ENCODE data around the gene INPP5D.

Gene INPP5D

DNA sequence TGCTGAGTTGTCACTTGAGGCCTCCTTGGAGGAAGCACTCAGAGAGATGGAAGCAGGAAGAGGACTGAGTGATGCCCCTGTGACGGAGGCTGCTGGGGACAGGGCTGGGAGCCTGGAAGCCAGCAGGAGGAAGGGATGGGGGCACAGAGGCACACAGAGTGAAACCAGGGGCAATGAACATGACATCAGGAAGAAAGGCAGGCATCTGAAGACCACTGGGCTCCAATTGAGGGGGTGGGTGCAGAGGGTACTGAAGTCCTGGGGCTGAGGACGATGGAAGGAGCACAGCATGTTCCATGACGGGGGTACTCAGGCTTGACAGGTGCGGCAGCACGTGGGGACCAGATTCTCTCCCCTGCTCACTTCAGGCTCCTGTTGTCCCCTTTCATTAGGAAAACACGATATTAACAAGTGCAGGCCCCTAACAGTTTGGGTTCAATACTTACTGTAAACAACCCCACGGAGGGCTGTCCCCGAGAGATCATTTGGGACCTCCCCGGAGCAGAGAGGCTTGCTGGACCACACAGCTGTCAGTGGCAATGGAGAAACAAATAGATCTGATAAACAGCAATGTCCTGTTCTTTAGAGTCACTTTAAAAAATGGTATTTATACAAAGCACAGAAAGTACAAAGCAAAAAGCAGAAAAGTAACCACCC lies 8.7 kb downstream of the INPP5D start:
- in situ Hi-C loops (cut with MboI; ENCODE audit: low sequenced_read_pairs), result no loop called here

DNA sequence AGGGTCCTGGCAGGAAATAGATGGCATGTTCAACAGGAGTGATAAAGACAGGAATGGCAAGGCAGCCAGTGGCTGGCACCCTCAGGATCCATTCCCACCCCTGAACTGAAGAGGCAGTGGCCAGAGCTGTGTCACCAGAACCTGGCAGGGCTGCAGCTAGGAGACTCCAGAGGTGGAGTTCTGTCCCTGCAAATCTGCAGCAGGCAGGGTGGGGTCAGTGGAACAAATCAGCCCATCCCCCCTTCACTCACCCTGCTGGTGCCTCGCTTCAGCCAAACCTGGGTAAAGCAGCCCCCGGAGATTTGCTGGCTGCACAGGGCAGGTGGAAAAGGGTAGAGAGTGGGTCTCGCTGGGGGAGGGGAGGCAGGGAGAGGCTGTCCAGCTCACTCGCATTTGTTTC lies 12.7 kb downstream of the INPP5D start:
- in situ Hi-C loops (cut with MboI; ENCODE audit: low sequenced_read_pairs), result no loop called here

DNA sequence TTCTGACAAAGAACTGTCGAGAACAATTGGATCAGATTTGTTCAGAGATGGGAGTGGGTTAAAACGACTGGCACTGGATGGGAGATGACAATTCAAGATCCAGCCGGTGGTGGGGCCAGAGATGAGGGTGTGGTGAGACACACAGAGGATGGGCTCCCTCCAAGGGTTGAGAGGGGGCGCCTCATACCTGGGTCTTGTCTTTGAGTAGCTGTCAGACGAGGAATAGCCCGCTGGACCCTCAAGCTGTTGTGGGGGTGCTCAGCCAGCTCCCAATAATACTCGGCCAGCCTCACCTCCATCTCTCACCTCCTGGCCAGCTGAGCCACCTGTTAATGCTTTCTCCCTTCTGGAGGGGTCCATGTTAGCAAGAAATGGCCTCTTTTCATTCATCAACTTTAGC lies 14.0 kb downstream of the INPP5D start:
- in situ Hi-C loops (cut with MboI; ENCODE audit: low sequenced_read_pairs), result no loop called here

DNA sequence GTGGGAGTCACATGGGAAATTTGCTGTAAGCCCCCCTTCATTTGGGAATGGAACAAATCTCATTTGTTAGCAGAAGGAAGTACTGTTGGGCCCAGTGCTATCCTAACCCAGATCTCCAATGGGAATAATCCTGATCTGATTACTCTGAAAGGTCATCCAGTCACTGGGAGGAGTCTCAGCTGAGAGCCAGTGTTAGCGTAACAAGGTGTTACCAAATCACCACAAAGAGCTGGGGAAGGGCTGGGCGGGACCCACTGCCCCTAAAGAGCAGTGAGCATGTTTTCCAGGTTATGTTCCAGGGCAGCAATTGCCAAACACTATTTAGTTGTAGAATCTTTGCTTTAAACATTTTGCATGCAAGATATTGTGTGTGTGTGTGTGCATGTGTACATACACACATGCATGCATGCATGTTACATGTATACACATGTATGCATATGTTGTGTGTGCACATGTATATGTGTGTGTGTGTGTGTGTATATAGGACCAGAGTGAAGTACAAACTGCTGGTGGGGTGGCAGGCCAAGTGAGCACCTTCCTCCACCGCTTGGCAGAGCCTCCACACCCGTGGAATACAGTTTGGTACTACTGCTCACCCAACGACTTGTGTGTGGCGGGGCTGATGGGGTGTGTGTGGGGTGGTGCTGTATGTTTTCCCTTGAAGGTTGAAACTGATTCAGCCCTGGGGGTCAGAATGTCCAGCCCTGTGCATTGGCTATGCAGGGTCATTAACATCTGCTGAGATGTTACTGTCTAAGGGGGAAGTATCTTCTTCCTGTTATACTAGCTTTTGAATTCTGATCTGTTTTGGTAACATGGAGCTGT lies 15.2 kb downstream of the INPP5D start:
- in situ Hi-C loops (cut with MboI; ENCODE audit: low sequenced_read_pairs), result no loop called here

DNA sequence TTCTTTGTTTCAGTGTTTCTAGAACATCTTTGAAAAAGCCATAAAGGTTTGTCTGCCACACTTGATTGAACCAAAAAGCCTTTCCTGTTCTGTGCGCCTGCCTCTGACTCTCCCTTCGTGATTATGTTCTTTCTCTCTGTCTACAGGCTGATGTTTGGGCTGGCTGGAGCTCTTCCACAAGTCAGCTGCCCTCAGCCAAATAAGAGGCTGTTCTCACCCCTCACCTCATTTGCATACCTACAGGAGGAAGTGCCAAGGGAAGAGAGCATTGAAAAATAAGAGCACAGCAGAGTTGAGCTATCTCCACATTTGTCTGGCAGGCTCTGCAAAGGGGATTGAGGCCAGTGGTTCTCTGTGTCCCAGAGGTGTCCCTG lies 15.8 kb downstream of the INPP5D start:
- in situ Hi-C loops (cut with MboI; ENCODE audit: low sequenced_read_pairs), result no loop called here

DNA sequence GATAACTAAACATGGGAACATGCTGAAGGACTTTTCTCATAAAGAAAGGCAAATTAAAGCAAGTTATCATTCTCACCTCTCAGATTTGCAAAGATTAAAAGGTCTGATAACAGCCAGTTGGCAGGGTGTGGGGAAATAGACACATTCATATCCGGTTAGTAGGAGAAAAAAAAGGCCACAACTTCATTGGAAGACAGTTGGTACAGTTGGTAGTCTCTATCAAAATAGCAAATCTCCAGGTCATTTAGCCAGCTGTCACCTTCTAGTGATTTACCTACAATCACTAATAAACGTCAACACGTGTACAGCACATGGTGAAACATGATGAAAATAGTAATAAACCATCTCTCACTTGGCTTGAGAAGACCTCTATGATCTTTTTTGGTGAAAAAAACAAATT lies 16.6 kb downstream of the INPP5D start:
- in situ Hi-C loops (cut with MboI; ENCODE audit: low sequenced_read_pairs), result no loop called here

DNA sequence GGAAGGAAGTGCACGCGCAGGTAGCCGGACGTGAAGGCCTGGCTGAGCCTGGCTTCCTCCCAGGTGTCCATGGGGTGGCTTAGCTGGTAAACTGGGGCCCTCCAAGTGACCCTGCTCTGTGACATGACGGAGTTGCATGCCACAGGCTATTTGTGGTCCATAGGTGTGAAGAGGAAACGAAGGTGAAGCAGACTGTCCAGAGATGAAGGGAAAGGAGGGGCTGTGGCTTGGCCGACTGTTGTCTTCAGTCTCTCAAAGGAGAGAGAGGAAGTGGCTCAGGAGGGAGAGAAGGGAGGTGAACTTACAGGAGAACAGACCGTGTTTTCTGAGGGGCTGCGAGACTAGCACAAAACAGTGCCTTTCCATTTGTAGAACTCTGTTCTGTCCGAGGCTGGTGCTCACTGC lies 19.3 kb downstream of the INPP5D start:
- in situ Hi-C loops (cut with MboI; ENCODE audit: low sequenced_read_pairs), result no loop called here

DNA sequence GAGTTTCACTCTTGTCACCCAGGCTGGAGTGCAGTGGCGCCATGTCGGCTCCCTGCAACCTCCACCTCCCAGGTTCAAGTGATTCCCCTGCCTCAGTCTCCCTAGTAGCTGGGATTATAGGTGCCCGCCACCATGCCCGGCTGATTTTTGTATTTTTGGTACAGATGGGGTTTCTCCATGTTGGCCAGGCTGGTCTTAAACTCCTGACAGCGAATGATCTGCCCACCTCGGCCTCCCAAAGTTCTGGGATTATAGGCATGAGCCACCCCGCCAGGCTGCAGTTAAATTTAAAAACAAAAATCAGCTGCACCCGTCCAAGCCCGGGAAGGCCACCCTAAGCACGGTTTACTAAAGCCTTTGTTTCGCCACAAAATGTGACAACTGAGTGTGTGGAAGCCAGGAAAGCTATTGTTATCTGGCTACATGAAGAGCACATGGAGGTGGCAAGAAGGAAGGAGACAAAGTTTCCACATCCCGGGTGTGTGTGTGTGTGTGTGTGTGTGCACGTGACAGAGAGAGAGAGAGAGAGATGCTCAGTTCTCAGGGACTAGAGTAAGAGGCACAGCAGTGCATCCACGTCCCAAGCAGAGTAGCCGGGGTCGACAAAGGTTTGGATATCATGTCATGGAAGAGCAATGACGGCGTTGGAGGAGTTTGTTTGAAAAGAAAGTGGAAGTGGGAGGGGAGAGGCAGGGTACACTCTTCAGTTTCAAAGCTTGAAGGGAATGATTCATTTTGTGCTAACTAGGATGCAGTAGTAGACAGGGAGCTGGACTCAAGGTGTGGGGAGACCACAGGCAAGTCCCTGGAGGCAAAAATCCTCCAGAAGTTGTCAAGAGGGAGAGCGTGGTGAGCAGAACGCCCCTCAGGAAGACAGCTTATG lies 20.1 kb downstream of the INPP5D start:
- in situ Hi-C loops (cut with MboI; ENCODE audit: low sequenced_read_pairs), result no loop called here

DNA sequence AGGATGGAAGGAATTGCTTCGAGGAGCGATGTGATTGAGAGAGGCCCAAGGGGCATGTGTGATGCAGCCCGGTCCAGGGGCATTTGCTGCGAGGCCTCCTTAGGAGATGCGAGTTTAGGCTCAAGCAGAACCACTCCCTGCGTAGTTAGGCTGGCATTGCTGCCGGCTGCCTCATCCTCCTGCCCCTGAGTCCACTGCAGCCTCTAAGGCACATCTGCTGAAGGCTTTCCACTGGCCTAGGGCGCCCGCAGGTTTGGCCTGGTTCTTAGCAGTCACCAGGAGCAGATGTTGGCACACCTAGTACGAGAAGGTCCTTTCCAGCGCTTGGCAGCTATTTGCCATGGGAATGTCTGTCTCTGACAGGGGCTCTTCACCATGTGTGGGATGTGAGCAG lies 20.7 kb downstream of the INPP5D start:
- in situ Hi-C loops (cut with MboI; ENCODE audit: low sequenced_read_pairs), result no loop called here

DNA sequence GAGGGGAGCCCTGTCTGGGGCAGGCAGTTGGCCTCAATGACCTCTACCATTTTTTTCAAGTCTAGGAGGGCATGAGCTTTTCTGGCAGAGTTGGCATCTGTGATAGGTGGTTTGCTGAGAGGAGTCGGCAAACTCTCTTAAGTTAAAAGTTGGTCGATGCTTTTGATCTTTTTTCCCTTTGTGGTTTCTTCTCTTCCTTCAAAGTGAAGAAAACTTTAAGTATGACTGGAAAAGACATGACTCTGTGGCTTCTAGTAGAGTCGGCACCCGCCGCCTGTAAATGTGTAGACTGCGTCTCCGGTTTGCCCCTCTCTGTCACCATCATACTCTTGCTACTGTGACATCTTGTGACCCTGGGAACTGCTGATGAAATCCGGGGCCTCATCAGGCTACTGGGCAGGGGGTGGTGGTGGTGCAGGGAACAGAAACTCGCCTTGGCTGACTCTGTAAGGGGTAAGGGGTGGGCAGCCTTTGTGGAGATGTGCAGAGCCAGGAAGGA lies 21.1 kb downstream of the INPP5D start:
- in situ Hi-C loops (cut with MboI; ENCODE audit: low sequenced_read_pairs), result no loop called here

DNA sequence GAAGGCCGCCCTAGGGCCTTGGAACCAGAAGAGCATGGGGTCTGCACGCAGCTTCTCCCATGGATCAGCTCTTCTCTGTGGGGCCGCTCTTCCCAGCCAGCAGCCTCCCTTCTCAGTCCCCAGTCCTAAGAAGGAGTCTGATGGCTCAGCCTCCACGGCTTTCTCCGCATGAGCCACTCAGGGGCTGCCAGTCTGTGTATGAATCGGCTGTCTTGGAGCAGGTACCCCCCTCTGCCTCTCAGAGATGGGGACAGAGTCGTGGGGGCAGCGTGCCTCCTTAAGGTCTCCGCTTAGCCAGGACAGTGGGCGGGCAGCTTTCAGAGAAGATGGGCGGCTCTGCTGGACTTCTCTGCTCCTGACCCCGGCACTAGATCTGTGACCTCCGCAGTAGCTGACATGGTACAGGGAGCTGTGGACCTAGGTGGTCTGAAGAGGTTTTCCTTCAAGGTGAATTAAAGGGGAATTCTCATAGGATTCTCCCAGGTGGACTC lies 21.6 kb downstream of the INPP5D start:
- in situ Hi-C loops (cut with MboI; ENCODE audit: low sequenced_read_pairs), result no loop called here

DNA sequence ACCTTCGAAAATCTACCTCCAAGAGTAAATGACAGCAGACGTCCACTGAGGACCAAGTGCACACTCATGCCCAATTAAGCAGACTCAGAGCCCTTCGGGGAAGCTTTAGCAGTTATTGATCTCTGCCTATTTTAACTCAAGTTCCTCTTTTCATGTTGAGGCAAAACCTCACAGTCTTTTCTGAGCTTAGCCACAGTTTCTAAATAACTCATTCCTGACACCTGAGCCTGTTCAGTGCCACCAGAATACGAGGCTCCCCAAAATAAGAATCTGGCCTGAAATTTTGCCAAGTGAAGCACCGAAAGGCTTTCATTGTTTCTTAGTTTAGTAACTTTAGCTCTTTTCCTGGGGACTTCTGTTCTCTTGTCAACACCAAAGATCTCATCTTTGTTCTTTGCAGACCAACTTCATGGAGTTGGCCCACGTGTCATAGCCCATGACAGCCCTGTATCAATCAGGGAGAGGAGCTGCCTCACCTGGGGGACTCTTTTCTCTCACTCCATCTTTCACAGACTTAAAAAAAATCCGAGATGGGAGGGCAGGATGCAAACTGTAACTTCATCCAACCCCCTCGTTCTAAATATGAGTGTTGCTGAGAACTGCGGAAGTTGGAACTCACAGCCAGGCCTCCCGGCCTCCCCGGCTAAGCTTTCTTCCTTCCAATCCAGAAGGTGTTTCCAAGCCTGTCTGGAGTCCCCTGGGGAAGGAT lies 22.2 kb downstream of the INPP5D start:
- in situ Hi-C loops (cut with MboI; ENCODE audit: low sequenced_read_pairs), result no loop called here

DNA sequence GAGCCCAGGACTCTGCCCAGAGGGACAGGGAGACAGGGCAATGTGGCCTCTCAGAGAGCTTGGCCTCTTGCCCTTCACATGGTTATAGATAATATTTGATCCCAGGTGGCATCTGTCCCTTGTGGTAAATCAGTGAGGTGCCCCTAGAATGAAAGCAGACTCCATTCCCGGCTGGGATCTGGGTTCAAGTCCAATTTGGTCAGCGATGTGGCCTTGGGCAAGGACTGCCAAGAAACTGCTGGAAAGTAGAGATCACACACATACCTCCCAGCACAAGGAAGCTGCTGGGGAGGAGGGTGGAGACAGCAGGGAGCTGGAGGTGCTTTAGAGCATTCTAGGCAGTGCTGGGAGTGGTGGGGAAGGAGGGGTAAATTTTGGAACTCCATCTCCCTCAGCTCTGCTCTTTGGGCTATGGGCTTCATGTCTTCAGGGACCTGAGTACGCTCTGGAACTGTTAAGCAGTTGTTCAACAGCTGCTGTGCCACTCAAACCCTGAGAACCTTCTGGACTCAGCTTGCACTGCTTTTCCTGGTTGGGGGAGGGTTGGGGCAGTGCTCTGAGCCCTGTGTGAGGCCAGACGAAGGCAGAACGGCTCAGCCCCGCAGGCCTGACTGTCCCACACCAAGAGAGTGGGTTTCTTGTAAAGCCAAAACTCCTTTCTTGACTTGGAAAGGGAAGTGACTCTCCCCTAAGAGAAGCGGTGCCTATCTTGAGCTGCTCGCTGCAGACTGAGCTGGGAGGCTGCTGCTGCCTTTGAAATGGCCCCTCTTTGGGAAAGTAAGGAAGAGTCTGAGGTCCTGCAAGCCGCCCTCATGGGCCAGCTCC lies 23.0 kb downstream of the INPP5D start:
- in situ Hi-C loops (cut with MboI; ENCODE audit: low sequenced_read_pairs), result no loop called here

DNA sequence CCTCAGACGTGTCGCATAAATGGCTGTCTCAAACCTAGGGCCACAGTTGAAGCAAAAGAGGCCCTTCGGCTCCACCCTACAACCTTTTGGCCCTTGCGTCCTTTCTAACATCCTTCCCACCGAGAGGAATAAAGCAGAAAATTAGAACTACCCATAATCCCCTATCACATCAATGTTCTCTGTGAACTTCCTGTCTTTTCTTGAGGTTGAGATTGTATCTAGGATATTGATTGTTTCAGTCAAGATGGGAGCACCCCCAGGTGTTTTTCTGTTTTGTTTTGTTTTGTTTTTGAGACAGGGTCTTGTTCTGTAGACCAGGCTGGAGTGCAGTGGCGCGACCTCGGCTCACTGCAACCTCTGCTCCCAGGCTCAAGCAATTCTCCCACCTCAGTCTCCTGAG lies 23.6 kb downstream of the INPP5D start:
- in situ Hi-C loops (cut with MboI; ENCODE audit: low sequenced_read_pairs), result no loop called here

DNA sequence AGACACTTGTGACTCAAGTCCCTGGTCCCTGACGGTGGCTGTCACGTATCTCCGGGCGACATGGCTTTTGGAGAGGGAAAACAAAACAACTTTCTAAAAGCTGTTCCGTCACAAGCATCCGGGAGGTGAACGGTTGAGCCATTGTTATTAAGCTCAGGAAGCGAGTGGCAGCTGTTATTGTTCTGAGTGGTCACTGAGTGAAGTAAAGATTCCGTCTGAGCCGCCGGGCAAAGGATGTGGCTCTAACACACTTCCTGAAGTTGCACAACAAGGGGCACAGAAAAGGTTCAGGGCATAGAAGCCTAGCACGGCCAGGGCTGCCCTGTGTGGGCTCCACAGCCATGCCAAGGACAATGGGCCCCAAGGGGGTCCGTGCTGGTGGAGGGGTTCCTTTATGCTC lies 24.3 kb downstream of the INPP5D start:
- in situ Hi-C loops (cut with MboI; ENCODE audit: low sequenced_read_pairs), result no loop called here

DNA sequence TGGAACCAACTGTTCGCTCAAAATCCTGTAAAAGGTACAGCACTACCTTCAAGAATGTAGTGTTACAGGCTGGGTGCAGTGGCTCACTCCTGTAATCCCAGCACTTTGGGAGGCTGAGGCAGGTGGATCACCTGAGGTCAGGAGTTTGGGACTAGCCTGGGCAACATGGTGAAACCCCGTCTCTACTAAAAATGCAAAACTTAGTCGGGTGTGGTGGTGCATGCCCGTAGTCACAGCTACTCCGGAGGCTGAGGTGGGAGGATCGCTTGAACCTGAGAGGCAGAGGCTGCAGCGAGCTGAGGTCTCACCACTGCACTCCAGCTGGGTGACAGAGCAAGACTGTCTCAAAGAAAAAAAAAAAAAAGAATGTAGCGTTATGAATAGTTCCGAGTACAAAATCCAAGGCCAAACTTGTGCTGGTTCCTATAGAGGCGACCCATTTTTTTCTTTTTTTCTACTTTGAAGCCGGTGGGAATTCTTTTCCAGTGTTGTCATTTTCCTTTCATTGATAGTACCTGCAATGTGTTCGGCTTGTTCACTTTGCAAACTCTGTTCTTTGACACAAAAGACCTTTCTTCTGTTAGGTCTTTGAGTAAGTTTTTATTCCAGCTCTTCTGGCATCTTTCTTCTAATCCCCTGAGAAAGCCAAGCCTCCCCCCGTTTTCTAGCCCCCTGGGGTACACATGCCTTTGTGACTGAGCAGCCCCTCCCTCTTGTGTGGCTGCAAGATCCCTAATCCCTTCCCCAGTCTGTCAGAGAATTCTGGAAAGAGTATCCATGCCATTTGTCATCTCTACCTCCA lies 25.1 kb downstream of the INPP5D start:
- in situ Hi-C loops (cut with MboI; ENCODE audit: low sequenced_read_pairs), result no loop called here

DNA sequence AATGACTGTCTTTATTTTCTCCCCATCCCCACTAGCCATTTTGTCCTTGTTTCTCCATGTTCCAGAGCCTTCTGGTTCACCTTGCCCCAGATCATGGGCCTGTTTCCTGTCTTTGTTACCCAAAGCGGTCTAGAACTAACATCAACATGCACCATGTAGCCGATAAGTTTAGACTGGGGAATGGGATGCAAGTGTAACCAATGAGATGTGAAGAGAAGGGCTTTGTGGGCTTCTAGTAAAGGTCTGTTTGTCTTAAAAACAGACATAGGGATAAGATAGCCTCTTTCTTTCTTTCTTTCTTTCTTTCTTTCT lies 25.7 kb downstream of the INPP5D start:
- in situ Hi-C loops (cut with MboI; ENCODE audit: low sequenced_read_pairs), result no loop called here

DNA sequence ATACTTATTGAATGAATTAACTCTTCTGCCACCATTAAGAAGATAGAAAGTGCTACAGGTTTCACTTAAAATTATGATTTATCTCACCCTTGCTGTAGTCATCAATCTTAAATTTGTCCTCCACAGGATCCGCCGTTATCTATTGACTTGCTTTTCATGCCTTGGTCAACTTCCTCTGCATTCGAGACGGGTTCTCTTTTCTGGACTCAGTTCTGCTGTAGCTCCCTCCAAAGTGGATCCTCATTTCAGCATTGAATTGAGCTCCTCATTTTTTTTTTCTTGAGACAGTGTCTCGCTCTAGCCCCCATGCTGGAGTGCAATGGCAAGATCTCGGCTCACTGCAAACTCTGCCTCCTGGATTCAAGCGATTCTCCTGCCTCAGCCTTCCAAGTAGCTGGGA lies 27.6 kb downstream of the INPP5D start:
- in situ Hi-C loops (cut with MboI; ENCODE audit: low sequenced_read_pairs), result no loop called here

DNA sequence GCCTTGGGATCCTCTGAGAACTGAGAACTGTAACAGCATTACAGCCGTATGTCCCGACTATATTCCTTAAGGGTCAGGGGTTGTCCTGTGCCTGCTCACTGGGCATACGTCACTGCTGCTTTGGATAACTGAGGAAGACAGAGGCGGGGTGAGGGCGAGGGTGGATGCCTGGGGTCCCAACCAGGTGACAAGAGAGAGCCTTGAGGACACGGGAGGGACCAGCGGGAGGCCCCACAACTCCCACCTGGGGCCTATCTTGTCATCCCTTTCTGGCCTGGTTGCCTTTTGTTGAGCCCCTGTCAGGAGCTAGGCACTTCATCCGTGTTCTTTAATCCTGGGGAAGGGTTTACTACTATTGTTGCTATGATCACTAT lies 28.8 kb downstream of the INPP5D start:
- in situ Hi-C loops (cut with MboI; ENCODE audit: low sequenced_read_pairs), result no loop called here
